Liver (tissue), 9 donors: Measurements from ENCODE around the gene ITGB4. TPM values are rescaled to one million over a fixed set of nuclear protein-coding genes. Genes with fewer than 3 reads are reported as not detected.

Experiments used
- DNase-seq: peaks from one replicate; pipeline ENCODE4 v3.0.0-alpha.2; 2017; ENCODE audit warnings: low spot score
- H3K27ac ChIP-seq, 2 donors: one replicate each; pipeline ENCODE4 v1.7.0; 2013; ENCODE audit warnings: inconsistent platforms in 2 of 2, low read length in 2 of 2, control low read depth in 1 of 2, low read depth in 1 of 2, mild to moderate bottlenecking in 1 of 2
- H3K27me3 ChIP-seq, 4 donors: one replicate each; pipeline versions ENCODE4 v1.6.1 to v1.7.0; 2013; ENCODE audit warnings: low read length in 3 of 4, inconsistent platforms in 1 of 4, mild to moderate bottlenecking in 1 of 4, moderate library complexity in 1 of 4; ENCODE audit not compliant: control insufficient read depth in 4 of 4, insufficient read depth in 4 of 4
- H3K36me3 ChIP-seq, 4 donors: one replicate each; pipeline versions ENCODE4 v1.6.1 to v1.7.0; 2013; ENCODE audit warnings: low read length in 3 of 4, mild to moderate bottlenecking in 3 of 4, low read depth in 1 of 4, moderate library complexity in 1 of 4; ENCODE audit not compliant: control insufficient read depth in 4 of 4, insufficient read depth in 3 of 4
- H3K4me1 ChIP-seq, 4 donors: one replicate each; pipeline versions ENCODE4 v1.6.1 to v1.7.0; 2013; ENCODE audit warnings: low read length in 3 of 4, mild to moderate bottlenecking in 3 of 4, moderate library complexity in 1 of 4; ENCODE audit not compliant: control insufficient read depth in 4 of 4, insufficient read depth in 4 of 4
- H3K4me3 ChIP-seq, 3 donors: one replicate each; pipeline versions ENCODE4 v1.6.1 to v1.7.0; 2013; ENCODE audit warnings: low read length in 3 of 3, control low read depth in 1 of 3, low read depth in 1 of 3, mild to moderate bottlenecking in 1 of 3
- H3K9ac ChIP-seq, 2 donors: one replicate each; pipeline ENCODE4 v1.7.0; 2013; ENCODE audit warnings: low read length in 2 of 2, mild to moderate bottlenecking in 2 of 2, moderate library complexity in 2 of 2, control low read depth in 1 of 2, low read depth in 1 of 2
- H3K9me3 ChIP-seq, 4 donors: one replicate each; pipeline versions ENCODE4 v1.6.1 to v1.7.0; 2013; ENCODE audit warnings: low read length in 3 of 4; ENCODE audit not compliant: control insufficient read depth in 4 of 4
- EGR1 ChIP-seq, 2 donors: IDR thresholded peaks; 2 replicates each; pipeline ENCODE4 v1.6.1; 2016 to 2018; ENCODE audit warnings: antibody characterized with exemption in 2 of 2, low read depth in 2 of 2
- FOXA1 ChIP-seq: IDR thresholded peaks from 2 replicates; pipeline ENCODE4 v1.6.1; 2016; ENCODE audit warnings: antibody characterized with exemption
- FOXA2 ChIP-seq: IDR thresholded peaks from 2 replicates; pipeline ENCODE4 v1.6.1; 2016; ENCODE audit warnings: antibody characterized with exemption
- GABPA ChIP-seq, 2 donors: IDR thresholded peaks in 1 of 2; conservative IDR thresholded peaks in 1 of 2; 2 replicates each; pipeline ENCODE4 v1.6.1; 2016; ENCODE audit warnings: antibody characterized with exemption in 2 of 2, mild to moderate bottlenecking in 1 of 2, moderate library complexity in 1 of 2
- HNF4A ChIP-seq, 2 donors: conservative IDR thresholded peaks; 2 replicates each; pipeline ENCODE4 v1.6.1; 2016; ENCODE audit warnings: antibody characterized with exemption in 2 of 2, mild to moderate bottlenecking in 2 of 2
- JUND ChIP-seq, 2 donors: IDR thresholded peaks; 2 replicates each; pipeline ENCODE4 v1.6.1; 2016; ENCODE audit warnings: antibody characterized with exemption in 2 of 2
- MAX ChIP-seq: IDR thresholded peaks from 2 replicates; pipeline ENCODE4 v1.6.1; 2016; ENCODE audit warnings: antibody characterized with exemption
- NR2F2 ChIP-seq: IDR thresholded peaks from 2 replicates; pipeline ENCODE4 v1.6.1; 2016; ENCODE audit warnings: antibody characterized with exemption
- RAD21 ChIP-seq, 2 donors: IDR thresholded peaks; 2 replicates each; pipeline ENCODE4 v1.6.1; 2016; ENCODE audit warnings: antibody characterized with exemption in 2 of 2, mild to moderate bottlenecking in 2 of 2
- REST ChIP-seq: IDR thresholded peaks from 2 replicates; pipeline ENCODE4 v1.6.1; 2016; ENCODE audit warnings: antibody characterized with exemption, mild to moderate bottlenecking
- RXRA ChIP-seq, 2 donors: IDR thresholded peaks; 2 replicates each; pipeline ENCODE4 v1.6.1; 2017 to 2018; ENCODE audit warnings: antibody characterized with exemption in 2 of 2, mild to moderate bottlenecking in 1 of 2
- SP1 ChIP-seq: IDR thresholded peaks from 2 replicates; pipeline ENCODE4 v1.6.1; 2018; ENCODE audit warnings: antibody characterized with exemption, mild to moderate bottlenecking
- TAF1 ChIP-seq: conservative IDR thresholded peaks from 2 replicates; pipeline ENCODE4 v1.6.1; 2016; ENCODE audit warnings: antibody characterized with exemption, mild to moderate bottlenecking
- YY1 ChIP-seq: IDR thresholded peaks from 2 replicates; pipeline ENCODE4 v1.6.1; 2016; ENCODE audit warnings: antibody characterized with exemption, mild to moderate bottlenecking
- WGBS: extraction: QIAGEN DNeasy Blood & Tissue Kit; methylation state at CpG from one replicate; pipeline ENCODE4 v1.1.7; 2013; 5-methylcytosine and 5-hydroxymethylcytosine counted together
- polyA plus RNA-seq, 2 donors: library from polyadenylated mRNA; stranded (reverse) in 1 of 2; unstranded in 1 of 2; fragments of 200-250 nt in 1 of 2; fragments of >200 nt in 1 of 2; fragmentation: Nextera tagmentation in 1 of 2; extraction: Ambion mirVana in 1 of 2; gene quantifications; one replicate each; pipeline versions ENCODE4 v1.2.1 to v1.2.3, GENCODE V29; 2013 to 2015
- total RNA-seq, 2 donors: library from RNA; depleted of rRNA; stranded (reverse); fragments of >200 nt; gene quantifications; one replicate each; pipeline ENCODE4 v1.2.3, GENCODE V29; 2014
- TF ChIP-seq, protein P1 (sequence below): IDR thresholded peaks from 2 replicates; pipeline ENCODE4 v1.6.1; 2016; ENCODE audit warnings: antibody characterized with exemption
- TF ChIP-seq, protein P2 (sequence below): fragments of 150-350 bp; IDR thresholded peaks from 2 replicates; pipeline ENCODE4 v1.5.1; 2017; ENCODE audit warnings: improper control_type of control experiment, low read depth, low read length; ENCODE audit not compliant: missing input control
- donor health status: healthy.
- donor health status: healthy.
- donor health status: healthy.
- donor health status: healthy.
- donor health status: healthy.

The ITGB4 gene
- total and polyA plus RNA-seq, 4 donors = 0.42 to 1.4 (median 1.3) TPM

GRCh38 chr17:75773121-75773807 is 52.0 kb downstream of the ITGB4 start:
- no peak for TF ChIP-seq JUND (IDR thresholded peaks at IDR 0.05)
- no peak for TF ChIP-seq HNF4A (conservative IDR thresholded peaks at IDR 0.05)
- no peak for TF ChIP-seq RXRA (IDR thresholded peaks at IDR 0.05)
- TF ChIP-seq FOXA1 = no peak
- TF ChIP-seq YY1 = no peak
- no peak for TF ChIP-seq SP1
- no peak for TF ChIP-seq NR2F2
- no peak for TF ChIP-seq TAF1
- no peak for TF ChIP-seq GABPA (IDR thresholded peaks at IDR 0.05 in 1 of 2, conservative IDR thresholded peaks at IDR 0.05 in 1 of 2)
- TF ChIP-seq, protein P1, sequence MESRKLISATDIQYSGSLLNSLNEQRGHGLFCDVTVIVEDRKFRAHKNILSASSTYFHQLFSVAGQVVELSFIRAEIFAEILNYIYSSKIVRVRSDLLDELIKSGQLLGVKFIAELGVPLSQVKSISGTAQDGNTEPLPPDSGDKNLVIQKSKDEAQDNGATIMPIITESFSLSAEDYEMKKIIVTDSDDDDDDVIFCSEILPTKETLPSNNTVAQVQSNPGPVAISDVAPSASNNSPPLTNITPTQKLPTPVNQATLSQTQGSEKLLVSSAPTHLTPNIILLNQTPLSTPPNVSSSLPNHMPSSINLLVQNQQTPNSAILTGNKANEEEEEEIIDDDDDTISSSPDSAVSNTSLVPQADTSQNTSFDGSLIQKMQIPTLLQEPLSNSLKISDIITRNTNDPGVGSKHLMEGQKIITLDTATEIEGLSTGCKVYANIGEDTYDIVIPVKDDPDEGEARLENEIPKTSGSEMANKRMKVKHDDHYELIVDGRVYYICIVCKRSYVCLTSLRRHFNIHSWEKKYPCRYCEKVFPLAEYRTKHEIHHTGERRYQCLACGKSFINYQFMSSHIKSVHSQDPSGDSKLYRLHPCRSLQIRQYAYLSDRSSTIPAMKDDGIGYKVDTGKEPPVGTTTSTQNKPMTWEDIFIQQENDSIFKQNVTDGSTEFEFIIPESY = no peak
- no peak for TF ChIP-seq FOXA2
- no peak for TF ChIP-seq EGR1 (IDR thresholded peaks at IDR 0.05; ENCODE audit: low read depth in 2 of 2)
- TF ChIP-seq RAD21 (IDR thresholded peaks at IDR 0.05) = no peak
- no peak for TF ChIP-seq MAX
- no peak for TF ChIP-seq REST
- TF ChIP-seq, protein P2, sequence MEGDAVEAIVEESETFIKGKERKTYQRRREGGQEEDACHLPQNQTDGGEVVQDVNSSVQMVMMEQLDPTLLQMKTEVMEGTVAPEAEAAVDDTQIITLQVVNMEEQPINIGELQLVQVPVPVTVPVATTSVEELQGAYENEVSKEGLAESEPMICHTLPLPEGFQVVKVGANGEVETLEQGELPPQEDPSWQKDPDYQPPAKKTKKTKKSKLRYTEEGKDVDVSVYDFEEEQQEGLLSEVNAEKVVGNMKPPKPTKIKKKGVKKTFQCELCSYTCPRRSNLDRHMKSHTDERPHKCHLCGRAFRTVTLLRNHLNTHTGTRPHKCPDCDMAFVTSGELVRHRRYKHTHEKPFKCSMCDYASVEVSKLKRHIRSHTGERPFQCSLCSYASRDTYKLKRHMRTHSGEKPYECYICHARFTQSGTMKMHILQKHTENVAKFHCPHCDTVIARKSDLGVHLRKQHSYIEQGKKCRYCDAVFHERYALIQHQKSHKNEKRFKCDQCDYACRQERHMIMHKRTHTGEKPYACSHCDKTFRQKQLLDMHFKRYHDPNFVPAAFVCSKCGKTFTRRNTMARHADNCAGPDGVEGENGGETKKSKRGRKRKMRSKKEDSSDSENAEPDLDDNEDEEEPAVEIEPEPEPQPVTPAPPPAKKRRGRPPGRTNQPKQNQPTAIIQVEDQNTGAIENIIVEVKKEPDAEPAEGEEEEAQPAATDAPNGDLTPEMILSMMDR = no peak
- no peak overlapping the region for H3K9ac ChIP-seq

More at GRCh38 chr17:75773121-75773807, 52.0 kb downstream of the ITGB4 start:
- DNase-seq = no peak
- no peaks in the 10 kb centered on the region for H3K9me3 ChIP-seq
- no peaks in the 10 kb centered on the region for H3K27me3 ChIP-seq
- no peak overlapping the region for H3K27ac ChIP-seq
- peaks cover 0 to 11% (median 4%) of the 10 kb centered on the region in 4 donors for H3K36me3 ChIP-seq
- H3K4me3 ChIP-seq = no peak overlapping the region
- peaks cover 3 to 57% (median 46%) of the 10 kb centered on the region in 4 donors for H3K4me1 ChIP-seq
- 95% methylated on average over 12 of the region's 12 CpGs for WGBS
